MCF 10A (cell line): ENCODE measurements around the gene LDB2. TPM values are rescaled to one million over a fixed set of nuclear protein-coding genes. Genes with fewer than 3 reads are reported as not detected.

Experiments used
- BruUV-seq: library from RNA; stranded (reverse); fragments of 400-500 nt; replicated peaks from 2 replicates; lab custom pipeline; 2021; lab: Mats Ljungman, UMichigan
- CTCF ChIA-PET: fragments of 300-600 bp; sonication (Branson Sonifier 250); formaldehyde crosslinking; extraction: SDS; loops from one replicate; lab custom pipeline; 2021; ENCODE audit warnings: antibody characterized with exemption, inconsistent platforms; lab: Yijun Ruan, JAX
- POLR2A ChIA-PET: fragments of 300-600, 350-650 bp; sonication (Branson Sonifier 250); formaldehyde crosslinking; extraction: SDS; loops from one replicate; lab custom pipeline; 2020; ENCODE audit warnings: antibody characterized with exemption, inconsistent platforms; lab: Yijun Ruan, JAX
- DNase-seq: peaks from one replicate; pipeline ENCODE4 v3.0.0-alpha.2; 2018; ENCODE audit not compliant: unreplicated experiment
- H3K27ac Mint-ChIP-seq: one replicate; pipeline ENCODE4 v1.8.0; 2022; ENCODE audit warnings: mild to moderate bottlenecking, low read depth, mixed read lengths; ENCODE audit not compliant: unreplicated experiment
- H3K27me3 Mint-ChIP-seq: one replicate; pipeline ENCODE4 v1.8.0; 2022; ENCODE audit warnings: mixed read lengths; ENCODE audit not compliant: insufficient read depth, unreplicated experiment
- H3K36me3 Mint-ChIP-seq: one replicate; pipeline ENCODE4 v1.8.0; 2022; ENCODE audit warnings: mild to moderate bottlenecking, moderate library complexity, mixed read lengths; ENCODE audit not compliant: insufficient read depth, unreplicated experiment
- H3K4me1 Mint-ChIP-seq: one replicate; pipeline ENCODE4 v1.8.0; 2022; ENCODE audit warnings: mixed read lengths; ENCODE audit not compliant: insufficient read depth, unreplicated experiment
- H3K4me3 Mint-ChIP-seq: one replicate; pipeline ENCODE4 v1.8.0; 2022; ENCODE audit warnings: mild to moderate bottlenecking, moderate library complexity, mixed read lengths; ENCODE audit not compliant: unreplicated experiment
- H3K9me3 Mint-ChIP-seq: one replicate; pipeline ENCODE4 v1.8.0; 2022; ENCODE audit warnings: mixed read lengths; ENCODE audit not compliant: unreplicated experiment
- intact Hi-C: fragments of 100-400 bp; cut with micrococcal nuclease; formaldehyde crosslinking; loops from 2 replicates; pipeline ENCODE4 v1.14.1; 2022
- total RNA-seq: library from RNA; stranded (reverse); gene quantifications from 2 replicates; pipeline ENCODE4 v1.2.3, GENCODE V29; 2022
- TF ChIP-seq, protein P1 (sequence below): fragments of 200-600 bp; IDR thresholded peaks from one replicate; pipeline ENCODE4 v1.8.0; 2022; ENCODE audit warnings: antibody characterized with exemption, mild to moderate bottlenecking; ENCODE audit not compliant: unreplicated experiment

Gene LDB2
- total RNA-seq, 1 experiment from 2014 or later, result not detected

DNA sequence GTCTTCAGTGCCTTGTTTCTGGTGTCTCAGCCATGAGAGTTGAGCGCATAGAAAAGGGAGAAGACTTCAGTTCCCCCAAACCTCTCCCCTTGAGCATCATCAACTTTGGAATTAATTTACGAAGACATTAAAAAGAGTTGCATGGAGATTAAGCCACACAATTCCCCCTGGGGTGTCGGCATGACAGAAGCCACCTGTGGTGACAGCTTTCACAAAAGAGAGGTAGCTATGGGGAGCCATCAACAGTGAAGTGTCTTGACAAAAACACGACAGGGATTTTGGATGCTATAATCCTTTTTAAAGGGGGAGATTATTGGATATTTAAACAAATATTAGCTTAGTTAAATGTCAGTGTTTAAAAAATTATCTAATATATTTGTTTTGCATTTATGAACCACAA lies 307.6 kb downstream of the LDB2 start:
- BruUV-seq, result no TSS peak
- intact Hi-C loops, result no loop called here
- POLR2A ChIA-PET, result no interaction called here
- Mint-ChIP-seq H3K4me1 (peaks cover 4% of the 10 kb centered on the region), H3K36me3 (no peaks in the 10 kb centered on the region), H3K4me3 (no peak overlapping the region), H3K27me3 (peaks cover 15% of the 10 kb centered on the region), H3K27ac (no peak overlapping the region), H3K9me3 (no peaks in the 10 kb centered on the region)
- CTCF ChIA-PET, result interaction anchor here (1.0 kb wide), 1 partner anchor 10 kb away, joined by 3 read pairs; no protein-coding TSS in a partner anchor
- TF ChIP-seq, protein P1, sequence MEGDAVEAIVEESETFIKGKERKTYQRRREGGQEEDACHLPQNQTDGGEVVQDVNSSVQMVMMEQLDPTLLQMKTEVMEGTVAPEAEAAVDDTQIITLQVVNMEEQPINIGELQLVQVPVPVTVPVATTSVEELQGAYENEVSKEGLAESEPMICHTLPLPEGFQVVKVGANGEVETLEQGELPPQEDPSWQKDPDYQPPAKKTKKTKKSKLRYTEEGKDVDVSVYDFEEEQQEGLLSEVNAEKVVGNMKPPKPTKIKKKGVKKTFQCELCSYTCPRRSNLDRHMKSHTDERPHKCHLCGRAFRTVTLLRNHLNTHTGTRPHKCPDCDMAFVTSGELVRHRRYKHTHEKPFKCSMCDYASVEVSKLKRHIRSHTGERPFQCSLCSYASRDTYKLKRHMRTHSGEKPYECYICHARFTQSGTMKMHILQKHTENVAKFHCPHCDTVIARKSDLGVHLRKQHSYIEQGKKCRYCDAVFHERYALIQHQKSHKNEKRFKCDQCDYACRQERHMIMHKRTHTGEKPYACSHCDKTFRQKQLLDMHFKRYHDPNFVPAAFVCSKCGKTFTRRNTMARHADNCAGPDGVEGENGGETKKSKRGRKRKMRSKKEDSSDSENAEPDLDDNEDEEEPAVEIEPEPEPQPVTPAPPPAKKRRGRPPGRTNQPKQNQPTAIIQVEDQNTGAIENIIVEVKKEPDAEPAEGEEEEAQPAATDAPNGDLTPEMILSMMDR, result no peak
- no peak for DNase-seq

DNA sequence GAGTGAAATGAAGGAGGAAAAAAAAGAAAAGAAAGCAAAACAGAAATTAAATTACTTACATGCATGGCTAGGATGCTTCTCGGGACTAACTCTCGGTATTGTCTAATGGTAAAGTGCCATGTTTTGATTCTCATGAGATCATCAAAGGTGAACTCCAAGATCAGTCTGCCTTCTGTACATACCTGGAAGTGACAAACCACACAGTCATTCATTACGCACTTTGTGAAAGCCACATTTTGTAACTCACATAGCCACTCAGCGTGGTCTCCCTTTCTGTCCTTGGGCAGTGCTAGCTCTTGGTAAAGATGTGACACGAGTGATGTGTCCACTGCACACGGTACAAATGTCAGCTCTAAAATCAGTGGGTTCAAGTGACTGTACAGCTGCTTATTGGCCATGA lies 309.8 kb downstream of the LDB2 start:
- no peak overlapping the region for H3K27ac Mint-ChIP-seq
- no TSS peak for BruUV-seq
- ChIA-PET POLR2A (interaction anchor here (0.5 kb wide), 1 partner anchor 675 kb away, joined by 3 read pairs; no protein-coding TSS in a partner anchor), CTCF (no interaction called here)
- H3K9me3 Mint-ChIP-seq, result no peaks in the 10 kb centered on the region
- no peaks in the 10 kb centered on the region for H3K27me3 Mint-ChIP-seq
- intact Hi-C loops, result no loop called here
- TF ChIP-seq, protein P1, result no peak
- peaks cover 8% of the 10 kb centered on the region for H3K4me1 Mint-ChIP-seq
- no peak overlapping the region for H3K4me3 Mint-ChIP-seq
- DNase-seq, result no peak
- no peaks in the 10 kb centered on the region for H3K36me3 Mint-ChIP-seq

DNA sequence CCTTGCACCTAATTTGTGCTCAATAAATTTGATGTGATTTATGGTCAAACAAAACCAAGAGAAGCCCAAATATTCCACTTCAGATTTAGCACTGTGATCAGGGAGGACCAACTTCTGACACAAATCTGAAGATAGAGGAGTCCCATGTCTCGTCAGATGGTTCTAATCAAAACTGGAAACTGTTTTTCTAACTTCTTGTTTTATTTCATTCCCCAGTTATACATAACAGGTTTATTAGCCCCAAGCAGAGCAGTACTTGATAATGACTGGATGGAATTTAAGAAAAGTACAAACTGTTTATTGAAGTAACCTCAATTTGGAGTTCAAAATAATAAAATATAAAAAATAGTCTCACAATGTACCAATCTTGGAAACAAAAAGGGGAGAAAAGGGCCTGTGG lies 310.3 kb downstream of the LDB2 start:
- intact Hi-C loops, result no loop called here
- H3K36me3 Mint-ChIP-seq, result no peaks in the 10 kb centered on the region
- POLR2A ChIA-PET, result interaction anchor here (0.5 kb wide), 1 partner anchor 675 kb away, joined by 3 read pairs; no protein-coding TSS in a partner anchor
- H3K9me3 Mint-ChIP-seq, result no peaks in the 10 kb centered on the region
- TF ChIP-seq, protein P1, result no peak
- BruUV-seq, result no TSS peak
- peaks cover 4% of the 10 kb centered on the region for H3K27me3 Mint-ChIP-seq
- CTCF ChIA-PET, result no interaction called here
- H3K4me3 Mint-ChIP-seq, result no peak overlapping the region
- peaks cover 10% of the 10 kb centered on the region for H3K4me1 Mint-ChIP-seq
- no peak for DNase-seq
- no peak overlapping the region for H3K27ac Mint-ChIP-seq

DNA sequence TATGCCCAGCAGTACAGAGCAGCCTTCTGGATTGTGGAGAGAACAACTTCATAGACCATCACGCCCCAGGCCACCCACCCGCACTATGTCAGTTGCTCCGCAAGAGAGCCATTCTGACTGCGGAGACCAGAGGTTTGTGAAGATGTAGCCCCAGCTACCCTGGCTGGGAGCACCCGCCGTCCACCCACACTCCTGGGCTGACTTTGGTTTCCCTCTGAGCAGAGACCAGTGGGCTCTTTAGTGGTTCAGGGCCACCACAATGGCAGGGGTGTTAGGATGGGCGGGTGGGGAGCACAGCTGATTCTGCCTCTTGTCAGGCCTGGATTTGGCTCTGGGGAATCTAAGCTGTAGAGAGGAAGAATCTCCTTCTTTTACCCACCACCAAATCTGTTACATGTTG lies 313.4 kb downstream of the LDB2 start:
- H3K27me3 Mint-ChIP-seq, result peaks cover 34% of the 10 kb centered on the region
- no peak for DNase-seq
- no peak overlapping the region for H3K27ac Mint-ChIP-seq
- peaks cover 17% of the 10 kb centered on the region for H3K4me1 Mint-ChIP-seq
- ChIA-PET POLR2A (no interaction called here), CTCF (interaction anchor here (0.7 kb wide), 1 partner anchor 138 kb away, joined by 3 read pairs; no protein-coding TSS in a partner anchor)
- no TSS peak for BruUV-seq
- H3K4me3 Mint-ChIP-seq, result no peak overlapping the region
- TF ChIP-seq, protein P1, result no peak
- no peaks in the 10 kb centered on the region for H3K9me3 Mint-ChIP-seq
- intact Hi-C loops, result no loop called here
- no peaks in the 10 kb centered on the region for H3K36me3 Mint-ChIP-seq
